DND-41 (cell line): ENCODE measurements around the gene UBA7.

ENCODE experiments used
- ATAC-seq: fragments of 200-7000 bp; cut with Tn5 transposase; 3 replicates; pipeline ENCODE4 v1.9.1; 2021; ENCODE audit warnings: low read depth; ENCODE audit not compliant: insufficient read depth
- DNase-seq: peaks from one replicate; pipeline ENCODE4 v3.0.0-alpha.2; 2020
- H2AFZ ChIP-seq: 2 replicates; pipeline ENCODE4 v1.6.0; 2012; ENCODE audit warnings: low read depth, low read length
- H3K27ac ChIP-seq: 2 replicates; pipeline ENCODE4 v1.5.1; 2012; ENCODE audit warnings: low read length, inconsistent platforms
- H3K27me3 ChIP-seq: fragments of 200-600 bp; sonication (generic); 2 replicates; pipeline ENCODE4 v1.6.0; 2012; ENCODE audit warnings: low read length, mild to moderate bottlenecking, inconsistent platforms; ENCODE audit not compliant: insufficient read depth, poor library complexity
- H3K36me3 ChIP-seq: 2 replicates; pipeline ENCODE4 v1.5.1; 2012; ENCODE audit warnings: low read length, inconsistent platforms; ENCODE audit not compliant: insufficient read depth
- H3K4me1 ChIP-seq: 2 replicates; pipeline ENCODE4 v1.5.1; 2012; ENCODE audit warnings: mild to moderate bottlenecking, low read length; ENCODE audit not compliant: insufficient read depth
- H3K4me2 ChIP-seq: 2 replicates; pipeline ENCODE4 v1.6.0; 2012; ENCODE audit warnings: mild to moderate bottlenecking, moderate library complexity, low read length, inconsistent platforms; ENCODE audit not compliant: insufficient read depth
- H3K4me3 ChIP-seq, 2 experiments: fragments of 200-600 bp in 1 of 2; shearing (Covaris generic) in 1 of 2; 2 replicates each; pipeline ENCODE4 v1.5.1; 2012 to 2016; ENCODE audit warnings: inconsistent platforms in 2 of 2, low read length in 2 of 2, mild to moderate bottlenecking in 2 of 2, low read depth in 1 of 2, moderate library complexity in 1 of 2
- H3K79me2 ChIP-seq: 2 replicates; pipeline ENCODE4 v1.6.0; 2012; ENCODE audit warnings: low read length, inconsistent platforms; ENCODE audit not compliant: insufficient read depth
- H3K9ac ChIP-seq: 2 replicates; pipeline ENCODE4 v1.6.0; 2012; ENCODE audit warnings: low read depth, mild to moderate bottlenecking, inconsistent platforms, low read length, moderate library complexity
- H3K9me3 ChIP-seq: 2 replicates; pipeline ENCODE4 v1.5.1; 2012; ENCODE audit warnings: low read length, moderate library complexity, mild to moderate bottlenecking, inconsistent platforms; ENCODE audit not compliant: insufficient read depth, severe bottlenecking
- H4K20me1 ChIP-seq: 2 replicates; pipeline ENCODE4 v1.6.0; 2012; ENCODE audit warnings: low read length; ENCODE audit not compliant: insufficient read depth
- CTCF ChIP-seq: IDR thresholded peaks from 2 replicates; pipeline ENCODE4 v1.5.1; 2012; ENCODE audit warnings: borderline replicate concordance, low read length, moderate library complexity, mild to moderate bottlenecking; ENCODE audit not compliant: poor library complexity, severe bottlenecking; ENCODE audit errors: extremely low read depth
- EZH2 ChIP-seq: IDR thresholded peaks from 3 replicates; pipeline ENCODE4 v1.6.1; 2012; ENCODE audit warnings: borderline replicate concordance, low read depth, mild to moderate bottlenecking, moderate library complexity, low read length, inconsistent platforms; ENCODE audit not compliant: severe bottlenecking

UBA7 gene

GRCh38 chr3:49769926-49770325, 43.8 kb downstream of the UBA7 start:
- Histone ChIP-seq H3K27me3 (no peaks in the 10 kb centered on the region), H4K20me1 (peaks cover 32% of the 10 kb centered on the region), H3K79me2 (peaks cover 95% of the 10 kb centered on the region), H3K4me3 (no peak overlapping the region), H3K9me3 (no peaks in the 10 kb centered on the region), H3K4me1 (no peaks in the 10 kb centered on the region), H3K9ac (no peak overlapping the region), H3K27ac (no peak overlapping the region), H2AFZ (no peak overlapping the region), H3K4me2 (no peak overlapping the region), H3K36me3 (peaks cover 20% of the 10 kb centered on the region)
- no peak for DNase-seq
- no peak for TF ChIP-seq EZH2
- ATAC-seq = no peak

DNA sequence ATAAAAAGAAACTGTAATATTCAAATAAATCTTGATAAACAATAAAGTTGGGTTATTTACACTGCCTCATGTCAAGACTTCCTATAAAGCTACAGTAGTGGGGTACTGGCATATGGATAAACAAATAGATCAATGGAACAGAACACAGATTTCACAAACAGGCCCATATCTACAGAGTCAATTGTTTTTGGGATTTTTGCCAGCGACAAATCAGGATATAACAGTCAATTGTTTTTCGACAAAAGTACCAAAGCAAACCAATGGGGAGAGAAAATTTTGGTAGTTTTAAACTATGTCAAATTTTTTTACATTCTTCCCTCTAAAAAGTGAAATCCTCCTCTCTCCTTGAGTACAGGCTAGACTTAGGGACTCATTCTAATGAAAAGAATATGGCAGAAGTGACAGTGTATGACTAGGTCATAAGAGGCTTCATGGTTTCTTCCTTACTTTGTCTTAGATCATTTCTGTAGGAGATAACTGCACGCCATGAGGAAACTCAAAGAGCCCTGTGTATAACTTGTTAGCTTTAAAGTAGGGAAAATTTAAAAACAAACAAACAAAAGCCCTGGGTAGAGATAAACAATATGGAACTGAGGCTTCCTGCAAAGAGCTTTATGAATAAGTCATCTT, 44.4 kb downstream of the UBA7 start:
- TF ChIP-seq EZH2 (no peak), CTCF (no peak)
- no peak for ATAC-seq
- H4K20me1 ChIP-seq = peaks cover 33% of the 10 kb centered on the region
- H3K79me2 ChIP-seq = peaks cover 95% of the 10 kb centered on the region
- no peak overlapping the region for H3K4me3 ChIP-seq
- H3K27ac ChIP-seq = no peak overlapping the region
- H3K9me3 ChIP-seq = no peaks in the 10 kb centered on the region
- H3K4me1 ChIP-seq = no peaks in the 10 kb centered on the region
- no peak for DNase-seq
- H3K27me3 ChIP-seq = no peaks in the 10 kb centered on the region
- no peak overlapping the region for H3K9ac ChIP-seq
- no peak overlapping the region for H3K4me2 ChIP-seq
- H3K36me3 ChIP-seq = peaks cover 24% of the 10 kb centered on the region
- H2AFZ ChIP-seq = no peak overlapping the region

GRCh38 chr3:49763981-49764380, 49.8 kb downstream of the UBA7 start:
- Histone ChIP-seq H2AFZ (no peak overlapping the region), H3K27ac (no peak overlapping the region), H3K4me1 (no peaks in the 10 kb centered on the region), H3K9me3 (no peaks in the 10 kb centered on the region), H3K4me3 (no peak overlapping the region), H3K4me2 (no peak overlapping the region), H3K27me3 (no peaks in the 10 kb centered on the region), H3K36me3 (peaks cover 12% of the 10 kb centered on the region), H3K79me2 (peaks cover 89% of the 10 kb centered on the region), H3K9ac (no peak overlapping the region), H4K20me1 (peaks cover 27% of the 10 kb centered on the region)
- no peak for TF ChIP-seq EZH2
- TF ChIP-seq CTCF = no peak
- ATAC-seq (no peak), DNase-seq (no peak)

- Histone ChIP-seq H3K9ac (no peak overlapping the region), H2AFZ (no peak overlapping the region), H3K4me1 (no peaks in the 10 kb centered on the region), H3K27ac (no peak overlapping the region), H3K4me3 (no peak overlapping the region), H3K36me3 (peaks cover 12% of the 10 kb centered on the region), H4K20me1 (peaks cover 32% of the 10 kb centered on the region), H3K27me3 (no peaks in the 10 kb centered on the region), H3K9me3 (no peaks in the 10 kb centered on the region), H3K4me2 (no peak overlapping the region), H3K79me2 (peaks cover 89% of the 10 kb centered on the region)
- no peak for DNase-seq
- no peak for TF ChIP-seq EZH2
- ATAC-seq = no peak
Observed at GRCh38 chr3:49761661-49762060, 52.1 kb downstream of the UBA7 start.
